ENCODE measurements around the gene XIRP1. TPM values are rescaled to one million over a fixed set of nuclear protein-coding genes. Genes with fewer than 3 reads are reported as not detected.

The XIRP1 gene
- total RNA-seq, 1 donor from 2014 or later = 3.0 TPM

GRCh38 chr3:39141171-39141995 is 51.0 kb downstream of the XIRP1 start:
- H3K4me3 Mint-ChIP-seq = no peak overlapping the region
- no peaks in the 10 kb centered on the region for H3K27me3 Mint-ChIP-seq (ENCODE audit: insufficient read depth)
- DNase-seq (ENCODE audit: low spot score) = no peak
- H3K9me3 Mint-ChIP-seq = no peaks in the 10 kb centered on the region
- peaks cover 60% of the 10 kb centered on the region for H3K36me3 Mint-ChIP-seq (ENCODE audit: low read depth)
- H3K27ac Mint-ChIP-seq = no peak overlapping the region
- H3K4me1 Mint-ChIP-seq (ENCODE audit: low read depth) = peaks cover 40% of the 10 kb centered on the region
- intact Hi-C loops (cut with micrococcal nuclease) = no loop called here

- intact Hi-C loops (cut with micrococcal nuclease) = no loop called here
- Mint-ChIP-seq H3K4me3 (no peak overlapping the region), H3K27ac (no peak overlapping the region), H3K4me1 (ENCODE audit: low read depth) (peaks cover 32% of the 10 kb centered on the region), H3K36me3 (ENCODE audit: low read depth) (peaks cover 52% of the 10 kb centered on the region), H3K27me3 (ENCODE audit: insufficient read depth) (no peaks in the 10 kb centered on the region), H3K9me3 (no peaks in the 10 kb centered on the region)
- DNase-seq (ENCODE audit: low spot score) = no peak
Observed at GRCh38 chr3:39140341-39140971, 51.9 kb downstream of the XIRP1 start.

GRCh38 chr3:39139442-39139841 is 53.0 kb downstream of the XIRP1 start:
- no peak overlapping the region for H3K27ac Mint-ChIP-seq

GRCh38 chr3:39138804-39139415 is 53.5 kb downstream of the XIRP1 start:
- Mint-ChIP-seq H3K4me3 (no peak overlapping the region), H3K36me3 (ENCODE audit: low read depth) (peaks cover 40% of the 10 kb centered on the region), H3K9me3 (no peaks in the 10 kb centered on the region), H3K27ac (peak overlapping the region; percentile 67), H3K4me1 (ENCODE audit: low read depth) (peaks cover 32% of the 10 kb centered on the region), H3K27me3 (ENCODE audit: insufficient read depth) (no peaks in the 10 kb centered on the region)
- intact Hi-C loops (cut with micrococcal nuclease) = no loop called here
- no peak for DNase-seq (ENCODE audit: low spot score)

More at GRCh38 chr3:39139442-39139841, 53.0 kb downstream of the XIRP1 start:
- no peaks in the 10 kb centered on the region for H3K27me3 Mint-ChIP-seq (ENCODE audit: insufficient read depth)
- no peak for DNase-seq (ENCODE audit: low spot score)
- intact Hi-C loops (cut with micrococcal nuclease) = no loop called here
- peaks cover 32% of the 10 kb centered on the region for H3K4me1 Mint-ChIP-seq (ENCODE audit: low read depth)
- no peak overlapping the region for H3K4me3 Mint-ChIP-seq
- peaks cover 45% of the 10 kb centered on the region for H3K36me3 Mint-ChIP-seq (ENCODE audit: low read depth)
- H3K9me3 Mint-ChIP-seq = no peaks in the 10 kb centered on the region

- Mint-ChIP-seq H3K36me3 (ENCODE audit: low read depth) (peaks cover 36% of the 10 kb centered on the region), H3K27ac (peak overlapping the region; percentile 67), H3K27me3 (ENCODE audit: insufficient read depth) (no peaks in the 10 kb centered on the region), H3K4me1 (ENCODE audit: low read depth) (peaks cover 32% of the 10 kb centered on the region), H3K9me3 (no peaks in the 10 kb centered on the region), H3K4me3 (no peak overlapping the region)
- DNase-seq (ENCODE audit: low spot score) = no peak
- intact Hi-C loops (cut with micrococcal nuclease) = no loop called here
Observed at GRCh38 chr3:39137991-39138803, 54.2 kb downstream of the XIRP1 start.

- Mint-ChIP-seq H3K9me3 (no peaks in the 10 kb centered on the region), H3K4me1 (ENCODE audit: low read depth) (peaks cover 29% of the 10 kb centered on the region), H3K4me3 (no peak overlapping the region), H3K27ac (peak overlapping the region; percentile 19), H3K36me3 (ENCODE audit: low read depth) (peaks cover 31% of the 10 kb centered on the region), H3K27me3 (ENCODE audit: insufficient read depth) (no peaks in the 10 kb centered on the region)
- intact Hi-C loops (cut with micrococcal nuclease) = no loop called here
- no peak for DNase-seq (ENCODE audit: low spot score)
Observed at GRCh38 chr3:39137435-39137936, 54.9 kb downstream of the XIRP1 start.

GRCh38 chr3:39136533-39137434 is 55.6 kb downstream of the XIRP1 start:
- Mint-ChIP-seq H3K4me1 (ENCODE audit: low read depth) (peaks cover 25% of the 10 kb centered on the region), H3K36me3 (ENCODE audit: low read depth) (peaks cover 27% of the 10 kb centered on the region), H3K9me3 (no peaks in the 10 kb centered on the region), H3K27me3 (ENCODE audit: insufficient read depth) (no peaks in the 10 kb centered on the region), H3K4me3 (no peak overlapping the region), H3K27ac (no peak overlapping the region)
- no peak for DNase-seq (ENCODE audit: low spot score)
- intact Hi-C loops (cut with micrococcal nuclease) = no loop called here

- peaks cover 23% of the 10 kb centered on the region for H3K4me1 Mint-ChIP-seq (ENCODE audit: low read depth)
- no peak for DNase-seq (ENCODE audit: low spot score)
- no peaks in the 10 kb centered on the region for H3K27me3 Mint-ChIP-seq (ENCODE audit: insufficient read depth)
- H3K9me3 Mint-ChIP-seq = no peaks in the 10 kb centered on the region
- intact Hi-C loops (cut with micrococcal nuclease) = no loop called here
- no peak overlapping the region for H3K27ac Mint-ChIP-seq
- no peak overlapping the region for H3K4me3 Mint-ChIP-seq
- peaks cover 15% of the 10 kb centered on the region for H3K36me3 Mint-ChIP-seq (ENCODE audit: low read depth)
Observed at GRCh38 chr3:39135170-39135805, 57.1 kb downstream of the XIRP1 start.

- peaks cover 18% of the 10 kb centered on the region for H3K4me1 Mint-ChIP-seq (ENCODE audit: low read depth)
- no peak overlapping the region for H3K27ac Mint-ChIP-seq
Observed at GRCh38 chr3:39134305-39134704, 58.1 kb downstream of the XIRP1 start.

GRCh38 chr3:39133822-39134221 is 58.6 kb downstream of the XIRP1 start:
- Mint-ChIP-seq H3K27ac (no peak overlapping the region), H3K4me3 (no peak overlapping the region), H3K9me3 (no peaks in the 10 kb centered on the region), H3K36me3 (ENCODE audit: low read depth) (peaks cover 16% of the 10 kb centered on the region), H3K4me1 (ENCODE audit: low read depth) (peaks cover 13% of the 10 kb centered on the region), H3K27me3 (ENCODE audit: insufficient read depth) (no peaks in the 10 kb centered on the region)
- no peak for DNase-seq (ENCODE audit: low spot score)
- intact Hi-C loops (cut with micrococcal nuclease) = no loop called here

More at GRCh38 chr3:39134305-39134704, 58.1 kb downstream of the XIRP1 start:
- no peak for DNase-seq (ENCODE audit: low spot score)
- intact Hi-C loops (cut with micrococcal nuclease) = no loop called here
- Mint-ChIP-seq H3K36me3 (ENCODE audit: low read depth) (peaks cover 16% of the 10 kb centered on the region), H3K9me3 (no peaks in the 10 kb centered on the region), H3K4me3 (no peak overlapping the region), H3K27me3 (ENCODE audit: insufficient read depth) (no peaks in the 10 kb centered on the region)

All from activated T-helper 1 cell treated with anti-CD3 and anti-CD28 coated beads, Interleukin-12 subunit alpha, Interleukin-12 subunit beta, Interleukin-2, Interleukin-4 antibody, amounts not matched to agents 30 ng/mL and 10 ng/mL and 1 ng/mL, durations not matched to agents 14 hours and 24 hours and 36 hours (primary cell).